Common myeloid progenitor, CD34-positive (primary cell): ENCODE results near the gene FSIP1.

Experiments used
- CTCF ChIA-PET: fragments of 350-600 bp; sonication (Branson Sonifier 250); formaldehyde crosslinking; loops from one replicate; lab custom pipeline; 2021; ENCODE audit warnings: antibody characterized with exemption; lab: Charles Lee
- POLR2A ChIA-PET: fragments of 350-600 bp; sonication (Branson Sonifier 250); formaldehyde crosslinking; loops from one replicate; lab custom pipeline; 2021; ENCODE audit warnings: antibody characterized with exemption; lab: Charles Lee
- DNase-seq, 3 donors: peaks; one replicate each; pipeline versions ENCODE4 v3.0.0 to v3.0.0-alpha.2; 2013
- H3K27ac ChIP-seq, 2 experiments: 1 replicate in 1 of 2; 2 replicates in 1 of 2; pipeline ENCODE4 v1.7.0; 2013; ENCODE audit warnings: inconsistent platforms in 2 of 2, low read length in 2 of 2, mild to moderate bottlenecking in 2 of 2, low read depth in 1 of 2, moderate library complexity in 1 of 2; ENCODE audit not compliant: severe bottlenecking in 2 of 2, insufficient read depth in 1 of 2, poor library complexity in 1 of 2
- H3K27me3 ChIP-seq, 5 experiments: replicated peaks in 2 of 5; 1 replicate in 3 of 5; 2 replicates in 2 of 5; pipeline versions ENCODE4 v1.6.1 to v1.7.0; 2013; ENCODE audit warnings: low read length in 4 of 5, mild to moderate bottlenecking in 2 of 5, moderate library complexity in 2 of 5, inconsistent platforms in 1 of 5; ENCODE audit not compliant: insufficient read depth in 5 of 5, control insufficient read depth in 4 of 5
- H3K36me3 ChIP-seq, 4 experiments: 1 replicate in 2 of 4; 2 replicates in 2 of 4; pipeline versions ENCODE4 v1.6.1 to v1.7.0; 2013; ENCODE audit warnings: low read length in 3 of 4, control low read depth in 1 of 4, mild to moderate bottlenecking in 1 of 4; ENCODE audit not compliant: control insufficient read depth in 4 of 4, insufficient read depth in 4 of 4
- H3K4me1 ChIP-seq, 4 experiments: 1 replicate in 3 of 4; 2 replicates in 1 of 4; pipeline versions ENCODE4 v1.6.1 to v1.7.1; 2013; ENCODE audit warnings: low read length in 3 of 4, mild to moderate bottlenecking in 3 of 4, control low read depth in 1 of 4, inconsistent platforms in 1 of 4, moderate library complexity in 1 of 4; ENCODE audit not compliant: control insufficient read depth in 4 of 4, insufficient read depth in 4 of 4; ENCODE audit errors: control extremely low read depth in 1 of 4
- H3K4me3 ChIP-seq, 7 experiments: 1 replicate in 4 of 7; 2 replicates in 3 of 7; pipeline versions ENCODE4 v1.5.1 to v1.7.0; 2013; ENCODE audit warnings: mild to moderate bottlenecking in 7 of 7, low read length in 6 of 7, moderate library complexity in 6 of 7, inconsistent platforms in 2 of 7, low read depth in 2 of 7, control low read depth in 1 of 7; ENCODE audit not compliant: insufficient read depth in 4 of 7, control insufficient read depth in 1 of 7; ENCODE audit errors: extremely low read depth in 1 of 7
- H3K9me3 ChIP-seq, 5 experiments: 1 replicate in 4 of 5; 2 replicates in 1 of 5; pipeline versions ENCODE4 v1.6.1 to v1.7.1; 2013; ENCODE audit warnings: low read length in 4 of 5, mild to moderate bottlenecking in 2 of 5, inconsistent platforms in 1 of 5, low read depth in 1 of 5, moderate library complexity in 1 of 5; ENCODE audit not compliant: control insufficient read depth in 4 of 5, insufficient read depth in 2 of 5; ENCODE audit errors: control extremely low read depth in 1 of 5
- WGBS: methylation state at CpG from one replicate; pipeline ENCODE4 v1.1.5; 2013; ENCODE audit not compliant: insufficient coverage; 5-methylcytosine and 5-hydroxymethylcytosine counted together

FSIP1 gene

DNA sequence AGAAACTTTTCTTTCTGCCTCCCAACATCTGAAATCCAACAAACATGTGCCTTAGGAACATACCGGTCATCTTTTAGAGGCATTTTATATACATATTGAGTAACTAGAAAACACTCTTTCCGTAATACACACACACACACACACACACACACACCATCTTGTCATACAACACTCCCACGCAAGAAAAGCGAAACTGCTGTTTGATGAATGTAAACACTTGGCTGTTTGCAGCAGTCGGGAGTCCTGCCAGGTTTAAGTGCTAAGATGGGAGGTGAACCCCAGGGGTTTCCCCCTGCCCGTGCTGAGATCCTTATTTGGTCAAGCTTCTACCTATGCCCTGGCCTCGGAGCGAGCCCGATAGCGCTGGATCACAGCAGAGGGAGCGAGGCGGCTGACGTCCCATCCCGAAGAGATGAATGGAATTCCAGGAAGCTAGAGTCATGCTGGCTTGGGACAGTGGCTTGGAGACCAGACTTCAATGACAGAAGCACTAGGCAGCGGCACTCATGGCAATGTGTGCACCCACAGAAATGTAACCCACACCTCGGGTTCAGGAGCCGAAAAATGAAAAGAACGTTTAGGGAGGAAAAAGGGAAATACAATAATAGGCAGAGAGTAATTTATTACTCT is 203.0 kb downstream of the FSIP1 start:
- CTCF ChIA-PET, result interaction anchor here (0.6 to 5.2 kb wide), 12 partner anchors 16 to 880 kb away, joined by 3 to 54 read pairs (median 4); no protein-coding TSS in a partner anchor
- peak in 1 of 3 donors; percentile 17 for DNase-seq
- POLR2A ChIA-PET, result no interaction called here
- no peak overlapping the region for H3K27ac ChIP-seq
- H3K9me3 ChIP-seq, result peaks cover 0 to 4% (median 0%) of the 10 kb centered on the region in 5 experiments
- H3K27me3 ChIP-seq, result peaks cover 0 to 17% (median 4%) of the 10 kb centered on the region in 5 experiments
- peaks cover 0 to 20% (median 15%) of the 10 kb centered on the region in 4 experiments for H3K4me1 ChIP-seq
- H3K4me3 ChIP-seq, result peak overlapping the region in 3 of 7 experiments; percentile 41 to 74 (median 69)
- 76% methylated on average over 14 of the region's 18 CpGs for WGBS
- H3K36me3 ChIP-seq, result no peaks in the 10 kb centered on the region

GRCh38 chr15:39578851-39579486 is 203.7 kb downstream of the FSIP1 start:
- Histone ChIP-seq H3K4me3 (no peak overlapping the region), H3K27me3 (peaks cover 0 to 17% (median 4%) of the 10 kb centered on the region in 5 experiments), H3K27ac (no peak overlapping the region), H3K9me3 (peaks cover 0 to 4% (median 0%) of the 10 kb centered on the region in 5 experiments), H3K36me3 (no peaks in the 10 kb centered on the region), H3K4me1 (peaks cover 0 to 20% (median 15%) of the 10 kb centered on the region in 4 experiments)
- 100% methylated on average over 2 of the region's 5 CpGs for WGBS
- POLR2A ChIA-PET, result no interaction called here
- CTCF ChIA-PET, result interaction anchor here (1.2 to 5.2 kb wide), 4 partner anchors 266 to 588 kb away, joined by 3 to 54 read pairs (median 4); no protein-coding TSS in a partner anchor
- DNase-seq, result no peak

GRCh38 chr15:39575180-39575579 is 207.5 kb downstream of the FSIP1 start:
- no peaks in the 10 kb centered on the region for H3K36me3 ChIP-seq
- DNase-seq, result no peak
- 100% methylated on average over 3 of the region's 6 CpGs for WGBS
- no peak overlapping the region for H3K4me3 ChIP-seq
- H3K27me3 ChIP-seq, result no peaks in the 10 kb centered on the region
- peaks cover 0 to 5% (median 2%) of the 10 kb centered on the region in 4 experiments for H3K4me1 ChIP-seq
- peaks cover 0 to 4% (median 0%) of the 10 kb centered on the region in 5 experiments for H3K9me3 ChIP-seq
- ChIA-PET CTCF (no interaction called here), POLR2A (no interaction called here)
- no peak overlapping the region for H3K27ac ChIP-seq

GRCh38 chr15:39574427-39574826 is 208.2 kb downstream of the FSIP1 start:
- WGBS, result 86% methylated on average over 1 of the region's 1 CpG
- Histone ChIP-seq H3K4me1 (no peaks in the 10 kb centered on the region), H3K27ac (no peak overlapping the region), H3K4me3 (no peak overlapping the region), H3K27me3 (no peaks in the 10 kb centered on the region), H3K36me3 (no peaks in the 10 kb centered on the region), H3K9me3 (no peaks in the 10 kb centered on the region)
- ChIA-PET CTCF (interaction anchor here (1.8 kb wide), 1 partner anchor 261 kb away, joined by 6 read pairs; no protein-coding TSS in a partner anchor), POLR2A (no interaction called here)
- DNase-seq, result no peak

DNA sequence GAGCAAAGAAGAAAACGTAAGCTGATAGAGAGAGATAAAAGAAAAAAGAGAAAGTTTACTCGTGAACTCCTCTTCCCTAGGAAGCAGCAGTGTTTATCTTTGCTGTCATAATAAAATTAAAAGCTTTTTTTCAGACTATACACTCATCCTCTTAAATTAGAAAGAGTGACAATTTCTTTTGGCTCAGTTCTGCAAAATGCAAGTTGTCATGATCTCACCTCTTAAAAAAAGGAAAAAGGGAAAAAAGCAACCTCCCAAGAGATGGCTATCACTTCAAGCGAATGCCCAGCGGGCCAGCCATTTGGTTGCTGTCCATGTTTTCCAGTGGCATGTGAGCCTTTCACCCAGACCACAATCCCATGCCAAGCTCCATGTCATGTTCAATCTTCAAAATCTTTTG is 208.8 kb downstream of the FSIP1 start:
- no peak overlapping the region for H3K4me3 ChIP-seq
- ChIA-PET CTCF (interaction anchor here (1.8 kb wide), 1 partner anchor 260 kb away, joined by 6 read pairs; no protein-coding TSS in a partner anchor), POLR2A (no interaction called here)
- H3K36me3 ChIP-seq, result no peaks in the 10 kb centered on the region
- no peaks in the 10 kb centered on the region for H3K27me3 ChIP-seq
- WGBS, result 87% methylated on average over 3 of the region's 4 CpGs
- no peaks in the 10 kb centered on the region for H3K4me1 ChIP-seq
- DNase-seq, result no peak
- no peak overlapping the region for H3K27ac ChIP-seq
- no peaks in the 10 kb centered on the region for H3K9me3 ChIP-seq

- DNase-seq, result no peak
- no peaks in the 10 kb centered on the region for H3K9me3 ChIP-seq
- no peaks in the 10 kb centered on the region for H3K36me3 ChIP-seq
- ChIA-PET CTCF (interaction anchor here (1.8 kb wide), 1 partner anchor 260 kb away, joined by 6 read pairs; no protein-coding TSS in a partner anchor), POLR2A (no interaction called here)
- WGBS, result 90% methylated on average over 1 of the region's 2 CpGs
- H3K4me3 ChIP-seq, result no peak overlapping the region
- H3K27ac ChIP-seq, result no peak overlapping the region
- H3K4me1 ChIP-seq, result no peaks in the 10 kb centered on the region
- H3K27me3 ChIP-seq, result no peaks in the 10 kb centered on the region
These were observed 209.4 kb downstream of the FSIP1 start for GRCh38 chr15:39573287-39573686.

GRCh38 chr15:39565851-39566250 is 216.8 kb downstream of the FSIP1 start:
- POLR2A ChIA-PET, result no interaction called here
- 100% methylated on average over 2 of the region's 2 CpGs for WGBS
- no peak for DNase-seq

More at GRCh38 chr15:39565851-39566250, 216.8 kb downstream of the FSIP1 start:
- H3K27me3 ChIP-seq, result no peaks in the 10 kb centered on the region
- H3K27ac ChIP-seq, result no peak overlapping the region
- CTCF ChIA-PET, result no interaction called here
- H3K4me3 ChIP-seq, result no peak overlapping the region
- H3K9me3 ChIP-seq, result no peaks in the 10 kb centered on the region
- no peaks in the 10 kb centered on the region for H3K36me3 ChIP-seq
- H3K4me1 ChIP-seq, result no peaks in the 10 kb centered on the region
